ENCODE measurements around the gene MTF2. TPM values are rescaled to one million over a fixed set of nuclear protein-coding genes. Genes with fewer than 3 reads are reported as not detected.

Gene MTF2
- total and polyA plus RNA-seq, 9 of the 15 experiments (the other 6 are each of a cell fraction or from before 2014, with no cell fraction given): 29.3 to 124 (median 57.7) TPM

DNA sequence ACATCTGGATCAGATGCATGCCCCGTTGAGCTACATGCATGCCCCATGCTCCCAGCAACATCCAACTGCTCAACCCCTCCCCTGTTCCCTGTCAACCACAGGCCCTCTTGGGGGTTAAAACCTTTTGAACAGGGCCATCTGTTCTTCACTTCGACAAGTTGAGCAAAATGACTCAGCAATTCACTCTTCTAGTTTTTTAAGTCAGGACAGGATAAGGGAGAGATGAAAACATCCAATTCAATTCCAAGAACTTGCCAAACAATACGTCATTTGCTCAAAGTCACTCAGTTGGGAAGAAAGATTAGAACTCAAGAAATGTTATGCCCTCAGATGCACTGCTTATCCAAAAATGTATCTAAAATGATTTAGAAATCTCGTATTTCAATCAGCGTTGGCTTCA, 46.1 kb upstream of the MTF2 start (continued):
- TF ChIP-seq, protein P1, sequence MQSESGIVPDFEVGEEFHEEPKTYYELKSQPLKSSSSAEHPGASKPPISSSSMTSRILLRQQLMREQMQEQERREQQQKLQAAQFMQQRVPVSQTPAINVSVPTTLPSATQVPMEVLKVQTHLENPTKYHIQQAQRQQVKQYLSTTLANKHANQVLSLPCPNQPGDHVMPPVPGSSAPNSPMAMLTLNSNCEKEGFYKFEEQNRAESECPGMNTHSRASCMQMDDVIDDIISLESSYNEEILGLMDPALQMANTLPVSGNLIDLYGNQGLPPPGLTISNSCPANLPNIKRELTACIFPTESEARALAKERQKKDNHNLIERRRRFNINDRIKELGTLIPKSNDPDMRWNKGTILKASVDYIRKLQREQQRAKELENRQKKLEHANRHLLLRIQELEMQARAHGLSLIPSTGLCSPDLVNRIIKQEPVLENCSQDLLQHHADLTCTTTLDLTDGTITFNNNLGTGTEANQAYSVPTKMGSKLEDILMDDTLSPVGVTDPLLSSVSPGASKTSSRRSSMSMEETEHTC (IDR thresholded peaks at IDR 0.05): no peak
- TF ChIP-seq FOXA1 (IDR thresholded peaks at IDR 0.05; ENCODE audit: borderline replicate concordance): no peak
- TF ChIP-seq KDM4B (IDR thresholded peaks at IDR 0.05; ENCODE audit: borderline replicate concordance in 2 of 2, low read depth in 1 of 2): no peak
- TF ChIP-seq, protein P2, sequence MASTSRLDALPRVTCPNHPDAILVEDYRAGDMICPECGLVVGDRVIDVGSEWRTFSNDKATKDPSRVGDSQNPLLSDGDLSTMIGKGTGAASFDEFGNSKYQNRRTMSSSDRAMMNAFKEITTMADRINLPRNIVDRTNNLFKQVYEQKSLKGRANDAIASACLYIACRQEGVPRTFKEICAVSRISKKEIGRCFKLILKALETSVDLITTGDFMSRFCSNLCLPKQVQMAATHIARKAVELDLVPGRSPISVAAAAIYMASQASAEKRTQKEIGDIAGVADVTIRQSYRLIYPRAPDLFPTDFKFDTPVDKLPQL (IDR thresholded peaks at IDR 0.05; ENCODE audit: extremely low read depth, insufficient read length): no peak
- no peak for TF ChIP-seq NR2C2 (CRISPR knock-in tag; IDR thresholded peaks at IDR 0.05)
- no peak for TF ChIP-seq NR2C2 (tag; IDR thresholded peaks at IDR 0.05)
- no peak for TF ChIP-seq ARHGAP35 (IDR thresholded peaks at IDR 0.05; ENCODE audit: partially characterized antibody)
- TF ChIP-seq SIN3B (IDR thresholded peaks at IDR 0.05; ENCODE audit: low read depth): no peak
- no peak for TF ChIP-seq TFAM (CRISPR knock-in tag; conservative IDR thresholded peaks at IDR 0.05)
- no peak for TF ChIP-seq ZNF785 (CRISPR knock-in tag; IDR thresholded peaks at IDR 0.05)
- TF ChIP-seq, protein P3, sequence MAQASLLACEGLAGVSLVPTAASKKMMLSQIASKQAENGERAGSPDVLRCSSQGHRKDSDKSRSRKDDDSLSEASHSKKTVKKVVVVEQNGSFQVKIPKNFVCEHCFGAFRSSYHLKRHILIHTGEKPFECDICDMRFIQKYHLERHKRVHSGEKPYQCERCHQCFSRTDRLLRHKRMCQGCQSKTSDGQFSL (CRISPR knock-in tag; IDR thresholded peaks at IDR 0.05): no peak
- TF ChIP-seq, protein P3 (tag; IDR thresholded peaks at IDR 0.05): no peak
- TF ChIP-seq SMAD3 (CRISPR knock-in tag; conservative IDR thresholded peaks at IDR 0.05): 0 out of 2 replicates have a peak, but pooled peaks have one; percentile 32
- TF ChIP-seq MLLT1 (IDR thresholded peaks at IDR 0.05): no peak
- TF ChIP-seq, protein P4, sequence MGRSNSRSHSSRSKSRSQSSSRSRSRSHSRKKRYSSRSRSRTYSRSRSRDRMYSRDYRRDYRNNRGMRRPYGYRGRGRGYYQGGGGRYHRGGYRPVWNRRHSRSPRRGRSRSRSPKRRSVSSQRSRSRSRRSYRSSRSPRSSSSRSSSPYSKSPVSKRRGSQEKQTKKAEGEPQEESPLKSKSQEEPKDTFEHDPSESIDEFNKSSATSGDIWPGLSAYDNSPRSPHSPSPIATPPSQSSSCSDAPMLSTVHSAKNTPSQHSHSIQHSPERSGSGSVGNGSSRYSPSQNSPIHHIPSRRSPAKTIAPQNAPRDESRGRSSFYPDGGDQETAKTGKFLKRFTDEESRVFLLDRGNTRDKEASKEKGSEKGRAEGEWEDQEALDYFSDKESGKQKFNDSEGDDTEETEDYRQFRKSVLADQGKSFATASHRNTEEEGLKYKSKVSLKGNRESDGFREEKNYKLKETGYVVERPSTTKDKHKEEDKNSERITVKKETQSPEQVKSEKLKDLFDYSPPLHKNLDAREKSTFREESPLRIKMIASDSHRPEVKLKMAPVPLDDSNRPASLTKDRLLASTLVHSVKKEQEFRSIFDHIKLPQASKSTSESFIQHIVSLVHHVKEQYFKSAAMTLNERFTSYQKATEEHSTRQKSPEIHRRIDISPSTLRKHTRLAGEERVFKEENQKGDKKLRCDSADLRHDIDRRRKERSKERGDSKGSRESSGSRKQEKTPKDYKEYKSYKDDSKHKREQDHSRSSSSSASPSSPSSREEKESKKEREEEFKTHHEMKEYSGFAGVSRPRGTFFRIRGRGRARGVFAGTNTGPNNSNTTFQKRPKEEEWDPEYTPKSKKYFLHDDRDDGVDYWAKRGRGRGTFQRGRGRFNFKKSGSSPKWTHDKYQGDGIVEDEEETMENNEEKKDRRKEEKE (IDR thresholded peaks at IDR 0.05; ENCODE audit: borderline replicate concordance in 1 of 2, control insufficient read depth in 1 of 2, low read depth in 2 of 2, low read length in 1 of 2): no peak
- no peak for TF ChIP-seq ZMIZ1 (IDR thresholded peaks at IDR 0.05; ENCODE audit: low read depth in 2 of 2, low read length in 2 of 2)
- no peak for TF ChIP-seq ELF1 (tag; IDR thresholded peaks at IDR 0.05)

Measured in K562 (cell line).